Activated CD4-positive, alpha-beta T cell treated with anti-CD3 and anti-CD28 coated beads, Interleukin-2, Interleukin-6, amounts not matched to agents 100 ng/mL and 50 ng/mL, durations not matched to agents 16 hours and 8 hours (primary cell): ENCODE results near the gene DEFB113.

Experiments
- DNase-seq: peaks from one replicate; pipeline ENCODE4 v3.0.0-alpha.2; 2020

The DEFB113 gene

GRCh38 chr6:49934770-49935169, 34.7 kb downstream of the DEFB113 start:
- DNase-seq, result no peak

GRCh38 chr6:49933526-49933925, 35.9 kb downstream of the DEFB113 start:
- DNase-seq, result no peak

GRCh38 chr6:49929340-49929739, 40.1 kb downstream of the DEFB113 start:
- no peak for DNase-seq

- no peak for DNase-seq
Observed at GRCh38 chr6:49923826-49924225, 45.6 kb downstream of the DEFB113 start.

GRCh38 chr6:49919935-49920644, 49.3 kb downstream of the DEFB113 start:
- no peak for DNase-seq

GRCh38 chr6:49919261-49919660, 50.2 kb downstream of the DEFB113 start:
- DNase-seq, result no peak

GRCh38 chr6:49918787-49919186, 50.6 kb downstream of the DEFB113 start:
- DNase-seq, result no peak
